T-cell (primary cell): ENCODE measurements around the gene CCDC146. TPM values are rescaled to one million over a fixed set of nuclear protein-coding genes. Genes with fewer than 3 reads are reported as not detected.

Source experiments
- ATAC-seq, 4 experiments: fragments of 200-7000 bp in 3 of 4; fragments of 150-1000 bp in 1 of 4; cut with Tn5 transposase; replicated peaks in 1 of 4; 1 replicate in 3 of 4; 2 replicates in 1 of 4; pipeline ENCODE4 v1.10.0; 2021; ENCODE audit warnings: moderate library complexity in 3 of 4, mild to moderate bottlenecking in 2 of 4, moderate number of reproducible peaks in 1 of 4
- CTCF ChIA-PET, 2 donors: fragments of 300-600 bp; sonication (Branson Sonifier 250); formaldehyde crosslinking; loops; one replicate each; lab custom pipeline; 2022; ENCODE audit warnings: antibody characterized with exemption in 2 of 2; lab: Charles Lee
- POLR2A ChIA-PET, 2 donors: fragments of 300-600 bp; sonication (Branson Sonifier 250); formaldehyde crosslinking; loops; one replicate each; lab custom pipeline; 2022; ENCODE audit warnings: antibody characterized with exemption in 2 of 2; lab: Charles Lee
- DNase-seq, 35 experiments: peaks; one replicate each; pipeline versions ENCODE4 v3.0.0 to v3.0.0-alpha.2; 2013 to 2023
- H3K27ac ChIP-seq: one replicate; pipeline ENCODE4 v1.5.1; 2013; ENCODE audit warnings: low read length
- H3K27me3 ChIP-seq, 2 experiments: replicated peaks in 1 of 2; 1 replicate in 1 of 2; 2 replicates in 1 of 2; pipeline versions ENCODE4 v1.6.1 to v1.7.0; 2013; ENCODE audit warnings: low read length in 1 of 2, mixed read lengths in 1 of 2; ENCODE audit not compliant: control insufficient read depth in 2 of 2, insufficient read depth in 2 of 2; ENCODE audit errors: extremely low read depth in 1 of 2
- H3K36me3 ChIP-seq, 2 donors: 1 replicate in 1 of 2; 2 replicates in 1 of 2; pipeline versions ENCODE4 v1.6.1 to v1.7.0; 2013; ENCODE audit warnings: low read length in 1 of 2; ENCODE audit not compliant: control insufficient read depth in 2 of 2, insufficient read depth in 1 of 2; ENCODE audit errors: extremely low read depth in 1 of 2
- H3K4me1 ChIP-seq, 2 experiments: 1 replicate in 1 of 2; 2 replicates in 1 of 2; pipeline versions ENCODE4 v1.6.1 to v1.7.0; 2013; ENCODE audit warnings: low read length in 2 of 2, mixed read lengths in 1 of 2; ENCODE audit not compliant: insufficient read depth in 2 of 2, control insufficient read depth in 1 of 2; ENCODE audit errors: extremely low read depth in 1 of 2
- H3K4me3 ChIP-seq, 2 donors: 1 replicate in 1 of 2; 2 replicates in 1 of 2; pipeline versions ENCODE4 v1.5.1 to v1.7.0; 2013; ENCODE audit warnings: mild to moderate bottlenecking in 2 of 2, low read length in 1 of 2, moderate library complexity in 1 of 2; ENCODE audit not compliant: control insufficient read depth in 1 of 2; ENCODE audit errors: extremely low read depth in 1 of 2
- H3K9me3 ChIP-seq: 2 replicates; pipeline ENCODE4 v1.7.0; 2013
- H3K27ac Mint-ChIP-seq, 2 donors: one replicate each; pipeline ENCODE4 v1.8.0; 2020 to 2021; ENCODE audit warnings: mild to moderate bottlenecking in 2 of 2, mixed read lengths in 2 of 2
- H3K27me3 Mint-ChIP-seq, 2 donors: one replicate each; pipeline ENCODE4 v1.8.0; 2021 to 2022; ENCODE audit warnings: mixed read lengths in 2 of 2
- H3K36me3 Mint-ChIP-seq: one replicate; pipeline ENCODE4 v1.8.0; 2021; ENCODE audit warnings: mixed read lengths
- H3K4me1 Mint-ChIP-seq, 3 donors: one replicate each; pipeline ENCODE4 v1.8.0; 2020 to 2022; ENCODE audit warnings: mixed read lengths in 3 of 3, mild to moderate bottlenecking in 1 of 3
- H3K4me3 Mint-ChIP-seq, 3 donors: one replicate each; pipeline ENCODE4 v1.8.0; 2020 to 2022; ENCODE audit warnings: mild to moderate bottlenecking in 3 of 3, mixed read lengths in 3 of 3, moderate library complexity in 3 of 3
- H3K9me3 Mint-ChIP-seq, 3 donors: one replicate each; pipeline ENCODE4 v1.8.0; 2020 to 2022; ENCODE audit warnings: mixed read lengths in 3 of 3
- WGBS: methylation state at CpG from one replicate; pipeline ENCODE4 v1.1.5; 2013; ENCODE audit warnings: missing lambda C conversion rate; ENCODE audit not compliant: insufficient coverage; 5-methylcytosine and 5-hydroxymethylcytosine counted together
- total RNA-seq, 35 experiments: library from RNA in 6 of 35; stranded (reverse) in 6 of 35; fragments of 120-200 nt in 1 of 35; gene quantifications; one replicate each; pipeline versions ENCODE4 v1.2.1 to v1.2.4 and lab custom pipeline; 2013 to 2026

CCDC146 gene
- total RNA-seq, 5 donors from 2014 or later (not counting 1 experiment from before 2014, with no cell fraction given) = 10.6 to 14.7 (median 14.1) TPM

- H3K4me3 ChIP-seq = no peak overlapping the region
- Mint-ChIP-seq H3K4me3 (no peak overlapping the region), H3K36me3 (peaks cover 11% of the 10 kb centered on the region), H3K9me3 (no peaks in the 10 kb centered on the region), H3K27ac (peak overlapping the region in 1 of 2 donors; percentile 1), H3K4me1 (peaks cover 18 to 31% (median 23%) of the 10 kb centered on the region in 3 donors), H3K27me3 (no peaks in the 10 kb centered on the region)
- peaks cover 0 to 2% of the 10 kb centered on the region in 2 donors for H3K36me3 ChIP-seq
- H3K27ac ChIP-seq = no peak overlapping the region
- ATAC-seq (no peak), DNase-seq (no peak)
- no peaks in the 10 kb centered on the region for H3K9me3 ChIP-seq
- CTCF ChIA-PET = no interaction called here
- peaks cover 7 to 16% of the 10 kb centered on the region in 2 experiments for H3K4me1 ChIP-seq
- POLR2A ChIA-PET = interaction anchor here in 1 of 2 donors (0.5 to 0.6 kb wide), 2 partner anchors 10 to 14 kb away, joined by 4 to 6 read pairs; no protein-coding TSS in a partner anchor
- WGBS = 100% methylated on average over 2 of the region's 5 CpGs
- no peaks in the 10 kb centered on the region for H3K27me3 ChIP-seq
These were observed 216.6 kb downstream of the CCDC146 start for GRCh38 chr7:77338883-77339629.

- no peaks in the 10 kb centered on the region for H3K27me3 Mint-ChIP-seq
- ATAC-seq (no peak), DNase-seq (no peak)
- H3K36me3 Mint-ChIP-seq = peaks cover 11% of the 10 kb centered on the region
- ChIA-PET CTCF (no interaction called here), POLR2A (interaction anchor here in 1 of 2 donors (0.6 kb wide), 1 partner anchor 15 kb away, joined by 6 read pairs; no protein-coding TSS in a partner anchor)
- H3K4me1 Mint-ChIP-seq = peaks cover 18 to 29% (median 23%) of the 10 kb centered on the region in 3 donors
- Histone ChIP-seq H3K27ac (no peak overlapping the region), H3K4me1 (peaks cover 7 to 16% of the 10 kb centered on the region in 2 experiments), H3K4me3 (no peak overlapping the region), H3K9me3 (no peaks in the 10 kb centered on the region), H3K36me3 (peaks cover 0 to 2% of the 10 kb centered on the region in 2 donors), H3K27me3 (no peaks in the 10 kb centered on the region)
- no peak overlapping the region for H3K4me3 Mint-ChIP-seq
- H3K9me3 Mint-ChIP-seq = no peaks in the 10 kb centered on the region
- WGBS = 80% methylated on average over 1 of the region's 5 CpGs
- H3K27ac Mint-ChIP-seq = peak overlapping the region in 1 of 2 donors; percentile 1
These were observed 217.3 kb downstream of the CCDC146 start for GRCh38 chr7:77339726-77340125.

Other genes with a start within 250 kb of the CCDC146 start
- not detected for gene SPDYE17, start 90.3 kb upstream of the CCDC146 start, total RNA-seq
- gene SPDYE18, start 60.1 kb upstream of the CCDC146 start, total RNA-seq = 1 to 10 TPM; 1.3 to 3.0 (median 2.1) TPM
- 1 to 10 TPM; 2.0 to 3.1 (median 2.5) TPM for gene FGL2, start 77.2 kb downstream of the CCDC146 start, total RNA-seq